ENCODE results near the gene YTHDF1.

GRCh38 chr20:63216849-63217471 lies 1.0 kb upstream of the YTHDF1 start:
- TF ChIP-seq, protein P1, sequence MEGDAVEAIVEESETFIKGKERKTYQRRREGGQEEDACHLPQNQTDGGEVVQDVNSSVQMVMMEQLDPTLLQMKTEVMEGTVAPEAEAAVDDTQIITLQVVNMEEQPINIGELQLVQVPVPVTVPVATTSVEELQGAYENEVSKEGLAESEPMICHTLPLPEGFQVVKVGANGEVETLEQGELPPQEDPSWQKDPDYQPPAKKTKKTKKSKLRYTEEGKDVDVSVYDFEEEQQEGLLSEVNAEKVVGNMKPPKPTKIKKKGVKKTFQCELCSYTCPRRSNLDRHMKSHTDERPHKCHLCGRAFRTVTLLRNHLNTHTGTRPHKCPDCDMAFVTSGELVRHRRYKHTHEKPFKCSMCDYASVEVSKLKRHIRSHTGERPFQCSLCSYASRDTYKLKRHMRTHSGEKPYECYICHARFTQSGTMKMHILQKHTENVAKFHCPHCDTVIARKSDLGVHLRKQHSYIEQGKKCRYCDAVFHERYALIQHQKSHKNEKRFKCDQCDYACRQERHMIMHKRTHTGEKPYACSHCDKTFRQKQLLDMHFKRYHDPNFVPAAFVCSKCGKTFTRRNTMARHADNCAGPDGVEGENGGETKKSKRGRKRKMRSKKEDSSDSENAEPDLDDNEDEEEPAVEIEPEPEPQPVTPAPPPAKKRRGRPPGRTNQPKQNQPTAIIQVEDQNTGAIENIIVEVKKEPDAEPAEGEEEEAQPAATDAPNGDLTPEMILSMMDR (IDR thresholded peaks at IDR 0.05), result no peak
- no peak for TF ChIP-seq POLR2AphosphoS5 (IDR thresholded peaks at IDR 0.05)
- no peak for TF ChIP-seq POLR2A (IDR thresholded peaks at IDR 0.05; ENCODE audit: low read depth)

Data from esophagus muscularis mucosa (tissue), 3 donors.